ENCODE measurements around the gene MINDY4B.

DNA sequence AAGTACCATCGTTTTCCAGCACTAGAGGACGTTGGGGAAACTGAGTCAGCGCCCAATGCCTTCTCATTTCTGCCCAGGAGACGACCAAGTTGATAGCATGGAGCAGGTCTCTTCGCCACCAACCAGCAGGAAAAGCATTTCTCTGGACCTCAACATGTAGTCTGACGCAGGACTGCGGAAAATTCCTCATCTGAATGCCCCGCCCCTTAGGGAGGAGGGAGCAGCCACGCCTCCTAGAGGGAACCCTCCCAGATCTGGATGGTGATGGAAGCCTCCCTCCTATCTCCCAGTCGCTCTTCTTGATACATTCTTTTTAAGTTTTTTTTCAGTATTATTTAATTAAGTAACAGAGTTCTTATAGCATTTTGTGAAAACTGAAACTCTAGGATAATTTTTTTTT, 17.4 kb upstream of the MINDY4B start:
- TF ChIP-seq YY1 (IDR thresholded peaks at IDR 0.05; ENCODE audit: insufficient read depth, insufficient read length) (no peak), ZNF274 (IDR thresholded peaks at IDR 0.05; ENCODE audit: low read depth, low read length) (no peak), SUZ12 (IDR thresholded peaks at IDR 0.05; ENCODE audit: extremely low read depth, insufficient read depth, insufficient read length) (no peak)

Measured in NT2/D1 (cell line).